GM13976 (cell line): ENCODE measurements around the gene BEST2.

ENCODE experiments used
- DNase-seq: peaks from one replicate; pipeline ENCODE4 v3.0.0; 2012; ENCODE audit warnings: low spot score
- in situ Hi-C: fragments of 300-500 bp; cut with MboI; formaldehyde crosslinking; loops from one replicate; pipeline ENCODE4 v1.12.0; 2022; ENCODE audit warnings: low sequenced_read_pairs, mixed read lengths, inconsistent platforms; ENCODE audit not compliant: unreplicated experiment
- TF ChIP-seq, protein P1 (sequence below): IDR thresholded peaks from 2 replicates; pipeline ENCODE4 v1.5.1; 2012; ENCODE audit warnings: borderline replicate concordance, mild to moderate bottlenecking; ENCODE audit not compliant: insufficient read depth; ENCODE audit errors: extremely low read depth, missing control alignments, control extremely low read depth

BEST2 gene

DNA sequence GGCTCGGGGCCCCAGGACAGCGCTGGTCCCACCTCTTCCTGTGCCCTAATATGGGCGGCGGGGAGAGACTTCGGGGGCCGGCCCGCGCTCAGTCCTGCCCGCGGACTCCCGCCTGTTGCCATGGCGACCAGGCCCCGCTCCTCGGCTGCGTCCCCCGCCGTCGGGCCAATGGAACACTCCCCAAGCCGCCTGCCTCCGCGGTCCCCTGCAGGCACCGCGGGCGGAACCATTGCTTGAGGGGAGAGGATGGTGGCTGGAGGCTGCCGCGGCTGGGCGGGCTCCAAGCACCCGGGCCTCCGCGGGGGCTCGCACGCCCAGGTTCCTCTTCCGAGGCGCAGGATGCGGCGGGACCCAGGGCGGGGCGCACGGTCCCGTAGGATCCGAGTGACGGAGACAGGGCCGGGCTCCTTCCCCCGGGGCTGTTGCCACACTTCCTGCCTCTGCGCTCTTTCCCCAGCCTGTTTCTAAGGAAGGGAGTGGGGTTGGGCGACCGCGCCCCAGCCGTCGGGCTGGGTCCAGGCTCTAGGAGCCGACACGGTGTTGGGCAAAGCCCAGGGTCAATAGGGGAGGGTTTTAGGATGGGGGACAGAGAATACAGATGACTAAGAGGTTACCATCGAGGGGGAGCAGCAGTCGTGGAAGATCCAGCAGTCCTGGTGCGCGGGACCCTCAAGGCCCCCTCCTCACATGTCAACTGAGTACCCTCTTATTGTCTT lies 38.5 kb downstream of the BEST2 start:
- in situ Hi-C loops: no loop called here
- TF ChIP-seq, protein P1, sequence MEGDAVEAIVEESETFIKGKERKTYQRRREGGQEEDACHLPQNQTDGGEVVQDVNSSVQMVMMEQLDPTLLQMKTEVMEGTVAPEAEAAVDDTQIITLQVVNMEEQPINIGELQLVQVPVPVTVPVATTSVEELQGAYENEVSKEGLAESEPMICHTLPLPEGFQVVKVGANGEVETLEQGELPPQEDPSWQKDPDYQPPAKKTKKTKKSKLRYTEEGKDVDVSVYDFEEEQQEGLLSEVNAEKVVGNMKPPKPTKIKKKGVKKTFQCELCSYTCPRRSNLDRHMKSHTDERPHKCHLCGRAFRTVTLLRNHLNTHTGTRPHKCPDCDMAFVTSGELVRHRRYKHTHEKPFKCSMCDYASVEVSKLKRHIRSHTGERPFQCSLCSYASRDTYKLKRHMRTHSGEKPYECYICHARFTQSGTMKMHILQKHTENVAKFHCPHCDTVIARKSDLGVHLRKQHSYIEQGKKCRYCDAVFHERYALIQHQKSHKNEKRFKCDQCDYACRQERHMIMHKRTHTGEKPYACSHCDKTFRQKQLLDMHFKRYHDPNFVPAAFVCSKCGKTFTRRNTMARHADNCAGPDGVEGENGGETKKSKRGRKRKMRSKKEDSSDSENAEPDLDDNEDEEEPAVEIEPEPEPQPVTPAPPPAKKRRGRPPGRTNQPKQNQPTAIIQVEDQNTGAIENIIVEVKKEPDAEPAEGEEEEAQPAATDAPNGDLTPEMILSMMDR: no peak
- peak; percentile 95 for DNase-seq

DNA sequence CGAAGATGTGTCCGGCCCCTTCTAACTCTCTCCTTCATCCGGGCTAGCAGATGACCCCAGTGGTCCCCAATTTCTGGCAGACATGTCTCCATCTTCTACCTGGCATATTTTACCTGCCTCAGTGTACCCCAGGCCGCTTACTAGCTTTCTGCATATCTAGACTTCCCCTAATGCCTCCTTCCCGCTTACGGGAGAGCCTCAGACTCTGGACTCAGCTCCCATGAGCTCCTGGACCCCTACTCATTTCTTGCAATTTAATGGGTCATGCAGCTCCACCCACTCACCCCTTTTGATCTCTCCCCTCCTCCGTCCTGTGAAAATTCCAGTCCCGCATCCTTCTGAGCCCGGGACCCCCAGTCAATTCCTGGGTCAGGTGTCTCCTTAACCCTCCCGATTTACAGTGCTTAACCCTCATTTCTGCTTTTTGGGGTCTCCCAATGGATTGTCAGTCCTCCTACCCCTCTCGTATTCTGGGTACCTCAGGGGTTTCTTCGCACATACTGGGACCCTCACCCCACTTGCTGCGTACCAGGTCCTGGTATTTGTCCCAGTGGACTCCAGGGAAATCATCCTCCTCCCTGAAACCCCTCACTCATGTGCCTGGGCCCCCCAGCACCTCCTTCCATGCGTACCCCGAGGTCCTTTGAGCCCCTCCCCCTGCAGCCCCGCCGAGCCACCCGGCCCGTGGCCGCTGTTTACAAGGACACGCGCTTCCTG lies 39.2 kb downstream of the BEST2 start:
- DNase-seq: no peak
- TF ChIP-seq, protein P1: no peak
- in situ Hi-C loops: no loop called here

DNA sequence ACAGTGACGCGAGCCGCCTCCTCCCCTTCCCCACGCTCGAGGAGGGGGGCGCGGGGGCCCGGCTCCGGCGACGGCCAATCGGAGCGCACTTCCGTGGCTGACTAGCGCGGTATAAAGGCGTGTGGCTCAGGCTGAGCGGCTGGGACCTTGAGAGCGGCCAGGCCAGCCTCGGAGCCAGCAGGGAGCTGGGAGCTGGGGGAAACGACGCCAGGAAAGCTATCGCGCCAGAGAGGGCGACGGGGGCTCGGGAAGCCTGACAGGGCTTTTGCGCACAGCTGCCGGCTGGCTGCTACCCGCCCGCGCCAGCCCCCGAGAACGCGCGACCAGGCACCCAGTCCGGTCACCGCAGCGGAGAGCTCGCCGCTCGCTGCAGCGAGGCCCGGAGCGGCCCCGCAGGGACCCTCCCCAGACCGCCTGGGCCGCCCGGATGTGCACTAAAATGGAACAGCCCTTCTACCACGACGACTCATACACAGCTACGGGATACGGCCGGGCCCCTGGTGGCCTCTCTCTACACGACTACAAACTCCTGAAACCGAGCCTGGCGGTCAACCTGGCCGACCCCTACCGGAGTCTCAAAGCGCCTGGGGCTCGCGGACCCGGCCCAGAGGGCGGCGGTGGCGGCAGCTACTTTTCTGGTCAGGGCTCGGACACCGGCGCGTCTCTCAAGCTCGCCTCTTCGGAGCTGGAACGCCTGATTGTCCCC lies 39.9 kb downstream of the BEST2 start, which contains the start of gene JUNB:
TSS of gene JUNB (plus strand) at position 142 of the 706 bp plus-strand sequence. CDS start at position 428, 286 bp downstream.
- in situ Hi-C loops: no loop called here

DNA sequence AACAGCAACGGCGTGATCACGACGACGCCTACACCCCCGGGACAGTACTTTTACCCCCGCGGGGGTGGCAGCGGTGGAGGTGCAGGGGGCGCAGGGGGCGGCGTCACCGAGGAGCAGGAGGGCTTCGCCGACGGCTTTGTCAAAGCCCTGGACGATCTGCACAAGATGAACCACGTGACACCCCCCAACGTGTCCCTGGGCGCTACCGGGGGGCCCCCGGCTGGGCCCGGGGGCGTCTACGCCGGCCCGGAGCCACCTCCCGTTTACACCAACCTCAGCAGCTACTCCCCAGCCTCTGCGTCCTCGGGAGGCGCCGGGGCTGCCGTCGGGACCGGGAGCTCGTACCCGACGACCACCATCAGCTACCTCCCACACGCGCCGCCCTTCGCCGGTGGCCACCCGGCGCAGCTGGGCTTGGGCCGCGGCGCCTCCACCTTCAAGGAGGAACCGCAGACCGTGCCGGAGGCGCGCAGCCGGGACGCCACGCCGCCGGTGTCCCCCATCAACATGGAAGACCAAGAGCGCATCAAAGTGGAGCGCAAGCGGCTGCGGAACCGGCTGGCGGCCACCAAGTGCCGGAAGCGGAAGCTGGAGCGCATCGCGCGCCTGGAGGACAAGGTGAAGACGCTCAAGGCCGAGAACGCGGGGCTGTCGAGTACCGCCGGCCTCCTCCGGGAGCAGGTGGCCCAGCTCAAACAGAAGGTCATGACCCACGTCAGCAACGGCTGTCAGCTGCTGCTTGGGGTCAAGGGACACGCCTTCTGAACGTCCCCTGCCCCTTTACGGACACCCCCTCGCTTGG lies 40.7 kb downstream of the BEST2 start:
- TF ChIP-seq, protein P1: no peak
- in situ Hi-C loops: no loop called here
- no peak for DNase-seq

More for the DNA sequence above, 39.9 kb downstream of the BEST2 start, which contains the start of gene JUNB:
- peak; percentile 91 for DNase-seq
- TF ChIP-seq, protein P1: no peak

DNA sequence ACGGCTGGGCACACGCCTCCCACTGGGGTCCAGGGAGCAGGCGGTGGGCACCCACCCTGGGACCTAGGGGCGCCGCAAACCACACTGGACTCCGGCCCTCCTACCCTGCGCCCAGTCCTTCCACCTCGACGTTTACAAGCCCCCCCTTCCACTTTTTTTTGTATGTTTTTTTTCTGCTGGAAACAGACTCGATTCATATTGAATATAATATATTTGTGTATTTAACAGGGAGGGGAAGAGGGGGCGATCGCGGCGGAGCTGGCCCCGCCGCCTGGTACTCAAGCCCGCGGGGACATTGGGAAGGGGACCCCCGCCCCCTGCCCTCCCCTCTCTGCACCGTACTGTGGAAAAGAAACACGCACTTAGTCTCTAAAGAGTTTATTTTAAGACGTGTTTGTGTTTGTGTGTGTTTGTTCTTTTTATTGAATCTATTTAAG lies 41.3 kb downstream of the BEST2 start:
- no peak for DNase-seq
- in situ Hi-C loops: no loop called here
- TF ChIP-seq, protein P1: no peak
